GM13977 (cell line): Measurements from ENCODE around the gene DNAH6.

Experiments
- DNase-seq: peaks from one replicate; pipeline ENCODE4 v3.0.0; 2012; ENCODE audit warnings: low spot score
- in situ Hi-C: fragments of 300-500 bp; cut with MboI; formaldehyde crosslinking; loops from one replicate; pipeline ENCODE4 v1.12.0; 2022; ENCODE audit warnings: low sequenced_read_pairs, low pct_unique_long_range_greater_than_20kb, mixed read lengths, inconsistent platforms; ENCODE audit not compliant: unreplicated experiment
- TF ChIP-seq, protein P1 (sequence below): IDR thresholded peaks from 2 replicates; pipeline ENCODE4 v1.5.1; 2012; ENCODE audit warnings: mild to moderate bottlenecking, control low read depth; ENCODE audit not compliant: insufficient read depth; ENCODE audit errors: extremely low read depth, missing control alignments

DNAH6 gene

GRCh38 chr2:84836215-84836614, 319.9 kb downstream of the DNAH6 start:
- TF ChIP-seq, protein P1, sequence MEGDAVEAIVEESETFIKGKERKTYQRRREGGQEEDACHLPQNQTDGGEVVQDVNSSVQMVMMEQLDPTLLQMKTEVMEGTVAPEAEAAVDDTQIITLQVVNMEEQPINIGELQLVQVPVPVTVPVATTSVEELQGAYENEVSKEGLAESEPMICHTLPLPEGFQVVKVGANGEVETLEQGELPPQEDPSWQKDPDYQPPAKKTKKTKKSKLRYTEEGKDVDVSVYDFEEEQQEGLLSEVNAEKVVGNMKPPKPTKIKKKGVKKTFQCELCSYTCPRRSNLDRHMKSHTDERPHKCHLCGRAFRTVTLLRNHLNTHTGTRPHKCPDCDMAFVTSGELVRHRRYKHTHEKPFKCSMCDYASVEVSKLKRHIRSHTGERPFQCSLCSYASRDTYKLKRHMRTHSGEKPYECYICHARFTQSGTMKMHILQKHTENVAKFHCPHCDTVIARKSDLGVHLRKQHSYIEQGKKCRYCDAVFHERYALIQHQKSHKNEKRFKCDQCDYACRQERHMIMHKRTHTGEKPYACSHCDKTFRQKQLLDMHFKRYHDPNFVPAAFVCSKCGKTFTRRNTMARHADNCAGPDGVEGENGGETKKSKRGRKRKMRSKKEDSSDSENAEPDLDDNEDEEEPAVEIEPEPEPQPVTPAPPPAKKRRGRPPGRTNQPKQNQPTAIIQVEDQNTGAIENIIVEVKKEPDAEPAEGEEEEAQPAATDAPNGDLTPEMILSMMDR = no peak
- in situ Hi-C loops = no loop called here
- DNase-seq = no peak

DNA sequence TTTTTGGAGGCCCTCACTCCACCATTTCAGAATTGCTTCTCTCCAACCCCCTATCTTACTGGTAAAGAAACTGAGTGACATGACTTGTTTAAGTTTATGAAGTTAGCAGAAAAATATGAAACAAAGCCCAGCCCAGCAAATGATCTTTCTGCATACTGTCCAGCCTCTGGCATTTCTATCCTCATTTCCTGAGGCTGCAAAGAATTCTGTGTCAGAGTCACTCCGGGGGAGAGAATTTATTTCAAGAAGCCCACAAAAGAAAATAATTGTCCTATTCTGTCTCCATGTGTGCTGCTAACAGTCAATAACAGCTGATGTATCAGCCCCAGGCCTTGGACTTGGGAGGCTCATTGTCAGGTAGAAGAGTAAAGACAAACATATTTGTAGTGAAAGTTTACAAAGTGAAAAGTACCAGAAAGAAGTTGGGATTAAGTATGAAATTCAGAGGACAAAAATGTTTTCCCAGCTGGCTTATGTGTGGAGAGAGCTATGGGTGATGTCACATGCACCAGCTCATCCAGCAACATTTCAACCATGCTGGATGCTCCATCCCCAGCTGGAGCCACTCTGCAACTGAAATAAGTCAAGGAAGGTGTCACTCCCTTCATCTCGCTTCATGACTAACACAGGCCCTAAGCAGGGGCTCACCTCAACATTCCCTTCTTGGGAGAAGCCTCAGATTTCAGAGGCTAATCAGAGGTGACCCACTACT, 322.3 kb downstream of the DNAH6 start:
- DNase-seq = no peak
- in situ Hi-C loops = no loop called here
- TF ChIP-seq, protein P1 = no peak

DNA sequence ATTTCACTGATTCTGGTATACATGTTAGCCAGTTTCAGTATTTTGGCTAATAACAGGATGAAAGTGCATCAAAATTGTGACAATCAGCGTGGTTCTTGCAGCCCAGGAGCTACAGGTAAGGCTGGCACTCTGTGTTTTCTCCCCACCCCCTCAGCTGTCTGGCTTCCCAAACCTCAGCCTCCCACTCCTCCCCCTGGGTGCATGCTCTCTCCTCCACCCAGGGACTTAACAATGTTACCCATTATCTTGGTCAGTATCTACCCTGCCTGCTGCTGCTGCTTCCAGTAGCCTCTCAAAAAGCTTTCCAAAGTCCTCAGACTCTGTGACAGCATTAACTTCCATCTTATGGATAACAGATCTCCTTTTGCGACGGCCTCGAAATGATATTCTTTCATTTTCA, 323.6 kb downstream of the DNAH6 start:
- no peak for DNase-seq
- TF ChIP-seq, protein P1 = no peak
- in situ Hi-C loops = no loop called here

DNA sequence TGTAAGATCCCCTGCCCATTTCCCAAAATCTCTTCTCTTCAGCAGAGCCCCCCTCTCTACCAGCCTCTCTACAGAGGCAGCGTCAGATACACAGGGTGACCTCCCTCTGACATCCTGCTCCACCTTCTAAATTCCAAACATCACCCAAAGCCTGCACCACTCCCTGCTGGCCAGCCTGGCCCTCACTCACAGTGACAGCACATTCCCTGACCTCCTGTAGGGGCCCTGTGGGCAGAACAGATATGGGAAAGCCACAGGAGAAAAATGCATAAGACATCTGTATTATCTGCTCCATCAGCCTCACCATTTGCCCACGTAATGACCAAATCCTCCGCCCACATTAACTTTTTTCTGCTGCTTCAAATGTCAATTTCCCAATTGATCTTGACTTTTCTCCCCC, 324.0 kb downstream of the DNAH6 start:
- in situ Hi-C loops = no loop called here

DNA sequence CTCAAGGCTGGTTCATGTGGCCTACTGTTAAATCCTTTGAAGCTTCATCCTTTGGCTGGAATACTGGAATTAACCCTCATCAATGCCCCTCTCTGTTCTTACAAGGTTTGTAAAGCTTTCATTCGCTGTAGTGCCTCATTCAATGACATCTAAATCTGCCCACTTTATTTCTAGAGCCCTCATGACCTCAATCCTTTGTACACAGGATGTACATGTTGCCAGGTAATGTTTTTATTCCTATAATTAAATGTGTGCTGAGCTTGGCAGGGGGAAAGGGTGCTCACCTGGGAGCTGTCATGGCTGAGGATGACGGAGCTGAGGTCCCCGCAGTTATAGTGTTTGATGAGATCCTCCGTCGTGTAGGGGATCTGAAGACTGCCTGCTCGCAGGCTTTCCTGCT, 325.3 kb downstream of the DNAH6 start:
- DNase-seq = no peak
- TF ChIP-seq, protein P1 = no peak
- in situ Hi-C loops = no loop called here

More for the DNA sequence above, 324.0 kb downstream of the DNAH6 start:
- DNase-seq = no peak
- TF ChIP-seq, protein P1 = no peak

GRCh38 chr2:84844141-84844540, 327.8 kb downstream of the DNAH6 start:
- DNase-seq = no peak
- TF ChIP-seq, protein P1 = no peak
- in situ Hi-C loops = no loop called here
